Measurements from ENCODE around the gene CHRD. TPM values are rescaled to one million over a fixed set of nuclear protein-coding genes. Genes with fewer than 3 reads are reported as not detected.

CHRD gene
- total and polyA plus RNA-seq, 9 of the 15 experiments (the other 6 are each of a cell fraction or from before 2014, with no cell fraction given) = 0.11 to 1.3 (median 0.59) TPM; not detected in 3

GRCh38 chr3:184335661-184336546, 44.0 kb upstream of the CHRD start (continued):
- TF ChIP-seq MGA (IDR thresholded peaks at IDR 0.05) = no peak
- no peak for TF ChIP-seq ZZZ3 (IDR thresholded peaks at IDR 0.05)
- no peak for TF ChIP-seq ZNF507 (tag; conservative IDR thresholded peaks at IDR 0.05)
- no peak for TF ChIP-seq U2AF2 (optimal IDR thresholded peaks at IDR 0.05; ENCODE audit: low read depth, low read length)
- TF ChIP-seq NR2F6 (CRISPR knock-in tag; IDR thresholded peaks at IDR 0.05) = 0 out of 2 replicates have a peak, but pooled peaks have one; percentile 42
- TF ChIP-seq ZNF584 (CRISPR knock-in tag; IDR thresholded peaks at IDR 0.05; ENCODE audit: low read depth) = no peak
- 0 out of 2 replicates have a peak, but pooled peaks have one; percentile 32 for TF ChIP-seq THRB (CRISPR knock-in tag; conservative IDR thresholded peaks at IDR 0.05)
- TF ChIP-seq PRDM10 (IDR thresholded peaks at IDR 0.05; ENCODE audit: partially characterized antibody) = no peak

All from K562 (cell line).